Adipocyte (in vitro differentiated cells): Measurements from ENCODE around the gene HDAC7.

Source experiments
- DNase-seq: peaks from one replicate; pipeline ENCODE4 v3.0.0-alpha.2; 2015; ENCODE audit warnings: low read depth
- H3K27me3 ChIP-seq: replicated peaks from 2 replicates; pipeline ENCODE4 v1.7.0; 2013; ENCODE audit warnings: mild to moderate bottlenecking, low read length, moderate library complexity; ENCODE audit not compliant: control insufficient read depth, insufficient read depth
- H3K36me3 ChIP-seq: 2 replicates; pipeline ENCODE4 v1.7.0; 2013; ENCODE audit warnings: low read length, mild to moderate bottlenecking, moderate library complexity; ENCODE audit not compliant: control insufficient read depth, insufficient read depth, severe bottlenecking
- H3K4me1 ChIP-seq: 2 replicates; pipeline ENCODE4 v1.7.0; 2013; ENCODE audit warnings: mild to moderate bottlenecking, low read length, moderate library complexity; ENCODE audit not compliant: control insufficient read depth, insufficient read depth
- H3K4me3 ChIP-seq: 2 replicates; pipeline ENCODE4 v1.7.0; 2013; ENCODE audit warnings: mild to moderate bottlenecking, low read length, moderate library complexity
- H3K9ac ChIP-seq: 2 replicates; pipeline ENCODE4 v1.7.0; 2013; ENCODE audit warnings: mild to moderate bottlenecking, low read length, moderate library complexity
- H3K9me3 ChIP-seq: 2 replicates; pipeline ENCODE4 v1.7.0; 2013; ENCODE audit warnings: mild to moderate bottlenecking, low read length, moderate library complexity; ENCODE audit not compliant: control insufficient read depth

The HDAC7 gene

GRCh38 chr12:47808574-47809365 lies 10.9 kb downstream of the HDAC7 start:
- H3K27me3 ChIP-seq: no peaks in the 10 kb centered on the region
- H3K4me1 ChIP-seq: peaks cover 90% of the 10 kb centered on the region
- peaks cover 9% of the 10 kb centered on the region for H3K36me3 ChIP-seq
- H3K4me3 ChIP-seq: no peak overlapping the region
- no peaks in the 10 kb centered on the region for H3K9me3 ChIP-seq
- H3K9ac ChIP-seq: peak overlapping the region; percentile 44
- peak; percentile 40 for DNase-seq

- Histone ChIP-seq H3K4me1 (peaks cover 90% of the 10 kb centered on the region), H3K36me3 (peaks cover 14% of the 10 kb centered on the region), H3K27me3 (no peaks in the 10 kb centered on the region), H3K9ac (peak overlapping the region; percentile 44), H3K9me3 (no peaks in the 10 kb centered on the region), H3K4me3 (no peak overlapping the region)
- DNase-seq: peak; percentile 39
Observed at GRCh38 chr12:47808050-47808449, 11.7 kb downstream of the HDAC7 start.

GRCh38 chr12:47807338-47807737 lies 12.4 kb downstream of the HDAC7 start:
- H3K4me1 ChIP-seq: peaks cover 92% of the 10 kb centered on the region
- H3K9me3 ChIP-seq: no peaks in the 10 kb centered on the region
- no peak for DNase-seq
- peak overlapping the region; percentile 44 for H3K9ac ChIP-seq
- H3K4me3 ChIP-seq: no peak overlapping the region
- H3K36me3 ChIP-seq: peaks cover 14% of the 10 kb centered on the region
- no peaks in the 10 kb centered on the region for H3K27me3 ChIP-seq

GRCh38 chr12:47805417-47805816 lies 14.3 kb downstream of the HDAC7 start:
- H3K27me3 ChIP-seq: no peaks in the 10 kb centered on the region
- DNase-seq: no peak
- H3K9ac ChIP-seq: peak overlapping the region; percentile 65
- H3K9me3 ChIP-seq: no peaks in the 10 kb centered on the region
- H3K4me3 ChIP-seq: no peak overlapping the region
- peaks cover 88% of the 10 kb centered on the region for H3K4me1 ChIP-seq
- peaks cover 22% of the 10 kb centered on the region for H3K36me3 ChIP-seq

GRCh38 chr12:47804171-47804570 lies 15.5 kb downstream of the HDAC7 start:
- Histone ChIP-seq H3K9ac (peak overlapping the region; percentile 65), H3K4me1 (peaks cover 92% of the 10 kb centered on the region), H3K36me3 (peaks cover 23% of the 10 kb centered on the region), H3K27me3 (no peaks in the 10 kb centered on the region), H3K4me3 (no peak overlapping the region), H3K9me3 (no peaks in the 10 kb centered on the region)
- DNase-seq: no peak

- peaks cover 27% of the 10 kb centered on the region for H3K36me3 ChIP-seq
- H3K4me3 ChIP-seq: no peak overlapping the region
- H3K9me3 ChIP-seq: no peaks in the 10 kb centered on the region
- H3K9ac ChIP-seq: peak overlapping the region; percentile 70
- no peaks in the 10 kb centered on the region for H3K27me3 ChIP-seq
- H3K4me1 ChIP-seq: peaks cover 83% of the 10 kb centered on the region
- DNase-seq: no peak
Observed at GRCh38 chr12:47803191-47803875, 16.4 kb downstream of the HDAC7 start.

GRCh38 chr12:47802312-47802711 lies 17.4 kb downstream of the HDAC7 start:
- H3K9me3 ChIP-seq: no peaks in the 10 kb centered on the region
- peaks cover 73% of the 10 kb centered on the region for H3K4me1 ChIP-seq
- H3K9ac ChIP-seq: peak overlapping the region; percentile 70
- no peaks in the 10 kb centered on the region for H3K27me3 ChIP-seq
- no peak for DNase-seq
- peaks cover 36% of the 10 kb centered on the region for H3K36me3 ChIP-seq
- no peak overlapping the region for H3K4me3 ChIP-seq

- Histone ChIP-seq H3K4me1 (peaks cover 69% of the 10 kb centered on the region), H3K9ac (peak overlapping the region; percentile 70), H3K27me3 (no peaks in the 10 kb centered on the region), H3K4me3 (no peak overlapping the region), H3K36me3 (peaks cover 39% of the 10 kb centered on the region), H3K9me3 (no peaks in the 10 kb centered on the region)
- no peak for DNase-seq
Observed at GRCh38 chr12:47801904-47802246, 17.8 kb downstream of the HDAC7 start.

- Histone ChIP-seq H3K9me3 (no peaks in the 10 kb centered on the region), H3K4me1 (peaks cover 67% of the 10 kb centered on the region), H3K4me3 (no peak overlapping the region), H3K36me3 (peaks cover 44% of the 10 kb centered on the region), H3K9ac (peak overlapping the region; percentile 70), H3K27me3 (no peaks in the 10 kb centered on the region)
- DNase-seq: peak; percentile 20
Observed at GRCh38 chr12:47801170-47801903, 18.4 kb downstream of the HDAC7 start.

- peaks cover 51% of the 10 kb centered on the region for H3K36me3 ChIP-seq
- H3K27me3 ChIP-seq: no peaks in the 10 kb centered on the region
- no peak overlapping the region for H3K4me3 ChIP-seq
- H3K9ac ChIP-seq: peak overlapping the region; percentile 70
- no peaks in the 10 kb centered on the region for H3K9me3 ChIP-seq
- H3K4me1 ChIP-seq: peaks cover 60% of the 10 kb centered on the region
- DNase-seq: no peak
Observed at GRCh38 chr12:47800582-47800981, 19.1 kb downstream of the HDAC7 start.

GRCh38 chr12:47799357-47799955 lies 20.2 kb downstream of the HDAC7 start:
- Histone ChIP-seq H3K36me3 (peaks cover 58% of the 10 kb centered on the region), H3K4me1 (peaks cover 49% of the 10 kb centered on the region)
- DNase-seq: no peak

More at GRCh38 chr12:47799357-47799955, 20.2 kb downstream of the HDAC7 start:
- no peak overlapping the region for H3K4me3 ChIP-seq
- no peaks in the 10 kb centered on the region for H3K9me3 ChIP-seq
- peak overlapping the region; percentile 54 for H3K9ac ChIP-seq
- H3K27me3 ChIP-seq: no peaks in the 10 kb centered on the region
